NOMO-1 (cell line): Measurements from ENCODE around the gene CRYGN.

ENCODE experiments used
- DNase-seq, 2 experiments: peaks; one replicate each; lab custom pipeline; 2025; ENCODE audit not compliant: unreplicated experiment in 2 of 2; lab: John Stamatoyannopoulos, UW

CRYGN gene

GRCh38 chr7:151427705-151428377 is 12.1 kb downstream of the CRYGN start:
- no peak for DNase-seq

- DNase-seq: no peak
Observed at GRCh38 chr7:151426904-151427704, 12.8 kb downstream of the CRYGN start.

GRCh38 chr7:151426441-151426903 is 13.5 kb downstream of the CRYGN start:
- no peak for DNase-seq

GRCh38 chr7:151425670-151426440 is 14.1 kb downstream of the CRYGN start:
- no peak for DNase-seq

GRCh38 chr7:151424799-151425198 is 15.1 kb downstream of the CRYGN start:
- no peak for DNase-seq

- DNase-seq: no peak
Observed at GRCh38 chr7:151423936-151424335, 16.0 kb downstream of the CRYGN start.

- DNase-seq: no peak
Observed at GRCh38 chr7:151423226-151423625, 16.7 kb downstream of the CRYGN start.

- DNase-seq: no peak
Observed at GRCh38 chr7:151422212-151422611, 17.7 kb downstream of the CRYGN start.

- DNase-seq: no peak
Observed at GRCh38 chr7:151420144-151420543, 19.8 kb downstream of the CRYGN start.

- DNase-seq: no peak
Observed at GRCh38 chr7:151416941-151417315, 23.0 kb downstream of the CRYGN start.

- no peak for DNase-seq
Observed at GRCh38 chr7:151416112-151416940, 23.6 kb downstream of the CRYGN start.

GRCh38 chr7:151415375-151416105 is 24.4 kb downstream of the CRYGN start:
- DNase-seq: peak; percentile 76 to 85

- no peak for DNase-seq
Observed at GRCh38 chr7:151413241-151413640, 26.7 kb downstream of the CRYGN start.

- DNase-seq: no peak
Observed at GRCh38 chr7:151412318-151412717, 27.6 kb downstream of the CRYGN start.

- DNase-seq: peak; percentile 19 to 37
Observed at GRCh38 chr7:151411551-151411950, 28.4 kb downstream of the CRYGN start.

GRCh38 chr7:151410405-151411390 is 29.2 kb downstream of the CRYGN start:
- no peak for DNase-seq

GRCh38 chr7:151409667-151410404 is 30.1 kb downstream of the CRYGN start, which contains the start of gene WDR86:
Gene WDR86, minus strand, starts transcription at chr7:151410038. Its CDS starts 449 bp downstream, at chr7:151409589.
- DNase-seq: no peak
